ENCODE results near the gene SNX25. TPM values are rescaled to one million over a fixed set of nuclear protein-coding genes. Genes with fewer than 3 reads are reported as not detected.

SNX25 gene
- total RNA-seq, 1 donor from 2014 or later: 29.5 TPM

GRCh38 chr4:185364886-185365285 lies 155.5 kb downstream of the SNX25 start:
- H3K4me1 ChIP-seq (ENCODE audit: insufficient read depth, low read length): peaks cover 11% of the 10 kb centered on the region
- no peak overlapping the region for H2AFZ ChIP-seq (ENCODE audit: low read depth, low read length)
- Mint-ChIP-seq H3K4me3 (ENCODE audit: unreplicated experiment) (no peak overlapping the region), H3K4me1 (ENCODE audit: low read depth, unreplicated experiment) (peaks cover 10% of the 10 kb centered on the region), H3K27ac (ENCODE audit: unreplicated experiment) (no peak overlapping the region), H3K36me3 (ENCODE audit: low read depth, unreplicated experiment) (peaks cover 3% of the 10 kb centered on the region), H3K9me3 (ENCODE audit: unreplicated experiment) (peaks cover 2% of the 10 kb centered on the region), H3K27me3 (ENCODE audit: low read depth, unreplicated experiment) (no peaks in the 10 kb centered on the region)
- no peaks in the 10 kb centered on the region for H3K9me3 ChIP-seq (ENCODE audit: insufficient read depth, low read depth, low read length)
- no peak for FAIRE-seq
- no peak overlapping the region for H3K9ac ChIP-seq (ENCODE audit: low read length)
- no peak overlapping the region for H3K4me2 ChIP-seq (ENCODE audit: low read length)
- H3K79me2 ChIP-seq (ENCODE audit: insufficient read depth, low read length): no peaks in the 10 kb centered on the region
- peaks cover 7% of the 10 kb centered on the region for H3K36me3 ChIP-seq (ENCODE audit: insufficient read depth, low read length)
- no peaks in the 10 kb centered on the region for H3K27me3 ChIP-seq (ENCODE audit: insufficient read depth, low read length)
- H4K20me1 ChIP-seq (ENCODE audit: insufficient read depth, low read length): no peaks in the 10 kb centered on the region
- TF ChIP-seq EZH2 (IDR thresholded peaks at IDR 0.05; ENCODE audit: insufficient read depth, low read length) (no peak), CTCF (IDR thresholded peaks at IDR 0.05; ENCODE audit: insufficient read depth, low read depth, low read length) (no peak)
- H3K27ac ChIP-seq (ENCODE audit: low read depth, low read length): no peak overlapping the region
- no peak overlapping the region for H3K4me3 ChIP-seq (ENCODE audit: insufficient read depth, low read depth, low read length)
- no peak for DNase-seq (ENCODE audit: low read depth)

GRCh38 chr4:185369731-185370130 lies 160.3 kb downstream of the SNX25 start:
- H3K36me3 Mint-ChIP-seq (ENCODE audit: low read depth, unreplicated experiment): peaks cover 16% of the 10 kb centered on the region
- H3K79me2 ChIP-seq (ENCODE audit: insufficient read depth, low read length): no peaks in the 10 kb centered on the region
- no peak overlapping the region for H3K9ac ChIP-seq (ENCODE audit: low read length)
- no peaks in the 10 kb centered on the region for H4K20me1 ChIP-seq (ENCODE audit: insufficient read depth, low read length)
- H3K4me1 ChIP-seq (ENCODE audit: insufficient read depth, low read length): no peaks in the 10 kb centered on the region
- H2AFZ ChIP-seq (ENCODE audit: low read depth, low read length): no peak overlapping the region
- H3K27me3 ChIP-seq (ENCODE audit: insufficient read depth, low read length): no peaks in the 10 kb centered on the region
- no peak overlapping the region for H3K27ac ChIP-seq (ENCODE audit: low read depth, low read length)
- TF ChIP-seq CTCF (IDR thresholded peaks at IDR 0.05; ENCODE audit: insufficient read depth, low read depth, low read length) (no peak), EZH2 (IDR thresholded peaks at IDR 0.05; ENCODE audit: insufficient read depth, low read length) (no peak)
- H3K36me3 ChIP-seq (ENCODE audit: insufficient read depth, low read length): peaks cover 15% of the 10 kb centered on the region
- no peaks in the 10 kb centered on the region for H3K9me3 Mint-ChIP-seq (ENCODE audit: unreplicated experiment)
- DNase-seq (ENCODE audit: low read depth) (no peak), FAIRE-seq (no peak)
- no peak overlapping the region for H3K4me2 ChIP-seq (ENCODE audit: low read length)
- no peaks in the 10 kb centered on the region for H3K27me3 Mint-ChIP-seq (ENCODE audit: low read depth, unreplicated experiment)
- H3K4me3 Mint-ChIP-seq (ENCODE audit: unreplicated experiment): no peak overlapping the region
- no peaks in the 10 kb centered on the region for H3K9me3 ChIP-seq (ENCODE audit: insufficient read depth, low read depth, low read length)
- peaks cover 5% of the 10 kb centered on the region for H3K4me1 Mint-ChIP-seq (ENCODE audit: low read depth, unreplicated experiment)
- H3K4me3 ChIP-seq (ENCODE audit: insufficient read depth, low read depth, low read length): no peak overlapping the region
- H3K27ac Mint-ChIP-seq (ENCODE audit: unreplicated experiment): no peak overlapping the region

GRCh38 chr4:185370268-185370949 lies 161.0 kb downstream of the SNX25 start:
- FAIRE-seq (no peak), DNase-seq (ENCODE audit: low read depth) (no peak)
- H3K9me3 ChIP-seq (ENCODE audit: insufficient read depth, low read depth, low read length): no peaks in the 10 kb centered on the region
- H3K27me3 ChIP-seq (ENCODE audit: insufficient read depth, low read length): no peaks in the 10 kb centered on the region
- H3K27me3 Mint-ChIP-seq (ENCODE audit: low read depth, unreplicated experiment): no peaks in the 10 kb centered on the region
- no peaks in the 10 kb centered on the region for H4K20me1 ChIP-seq (ENCODE audit: insufficient read depth, low read length)
- H3K36me3 Mint-ChIP-seq (ENCODE audit: low read depth, unreplicated experiment): peaks cover 16% of the 10 kb centered on the region
- H3K9ac ChIP-seq (ENCODE audit: low read length): no peak overlapping the region
- H3K79me2 ChIP-seq (ENCODE audit: insufficient read depth, low read length): no peaks in the 10 kb centered on the region
- H2AFZ ChIP-seq (ENCODE audit: low read depth, low read length): no peak overlapping the region
- no peak overlapping the region for H3K27ac ChIP-seq (ENCODE audit: low read depth, low read length)
- H3K4me2 ChIP-seq (ENCODE audit: low read length): no peak overlapping the region
- H3K9me3 Mint-ChIP-seq (ENCODE audit: unreplicated experiment): no peaks in the 10 kb centered on the region
- no peak overlapping the region for H3K27ac Mint-ChIP-seq (ENCODE audit: unreplicated experiment)
- H3K4me3 Mint-ChIP-seq (ENCODE audit: unreplicated experiment): no peak overlapping the region
- TF ChIP-seq CTCF (IDR thresholded peaks at IDR 0.05; ENCODE audit: insufficient read depth, low read depth, low read length): no peak
- no peaks in the 10 kb centered on the region for H3K4me1 ChIP-seq (ENCODE audit: insufficient read depth, low read length)
- peaks cover 15% of the 10 kb centered on the region for H3K36me3 ChIP-seq (ENCODE audit: insufficient read depth, low read length)
- peaks cover 5% of the 10 kb centered on the region for H3K4me1 Mint-ChIP-seq (ENCODE audit: low read depth, unreplicated experiment)
- H3K4me3 ChIP-seq (ENCODE audit: insufficient read depth, low read depth, low read length): no peak overlapping the region
